ENCODE results near the gene GPR55.

Gene GPR55

GRCh38 chr2:230930928-230931555 lies 6.0 kb upstream of the GPR55 start:
- Histone ChIP-seq H3K4me3 (ENCODE audit: low read depth in 1 of 2, low read length in 2 of 2) (no peak overlapping the region), H3K36me3 (ENCODE audit: control insufficient read depth in 1 of 2, insufficient read depth in 2 of 2, low read length in 2 of 2) (no peaks in the 10 kb centered on the region), H3K4me1 (ENCODE audit: control insufficient read depth in 1 of 2, insufficient read depth in 2 of 2, low read length in 2 of 2) (no peaks in the 10 kb centered on the region), H3K27ac (ENCODE audit: low read length) (no peak overlapping the region), H3K9me3 (ENCODE audit: control insufficient read depth in 1 of 2, low read length in 2 of 2) (no peaks in the 10 kb centered on the region), H3K27me3 (ENCODE audit: low read depth, low read length) (no peaks in the 10 kb centered on the region)

DNA sequence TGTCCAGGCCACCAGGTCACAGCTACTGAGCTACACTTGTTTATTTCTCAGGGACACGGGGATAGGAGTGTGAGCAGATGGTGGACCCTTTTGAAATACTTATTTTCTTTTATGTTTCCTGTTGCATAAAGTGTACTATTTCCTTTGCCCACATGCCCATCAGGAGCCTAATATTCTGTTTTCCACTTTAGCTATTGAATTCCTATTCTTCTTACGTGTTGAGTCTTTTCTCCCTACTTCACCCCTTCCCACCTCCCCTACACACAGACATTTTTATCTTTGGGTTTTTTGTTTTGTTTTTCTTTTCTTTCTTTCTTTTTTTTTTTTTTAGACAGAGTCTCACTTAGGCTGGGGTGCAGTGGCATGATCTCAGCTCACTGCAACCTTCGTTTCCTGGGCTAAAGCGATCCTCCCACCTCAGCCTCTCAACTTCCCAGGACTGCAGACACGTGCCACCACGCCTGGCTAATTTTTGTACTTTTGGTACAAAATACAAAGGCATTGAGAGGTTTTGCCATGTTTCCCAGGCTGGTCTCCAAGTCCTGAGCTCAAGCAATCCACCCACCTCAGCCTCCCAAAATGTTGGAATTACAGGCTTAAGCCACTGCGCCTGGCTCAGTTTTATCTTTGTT lies 5.2 kb upstream of the GPR55 start:
- H3K4me3 ChIP-seq (ENCODE audit: low read depth in 1 of 2, low read length in 2 of 2): no peak overlapping the region
- H3K4me1 ChIP-seq (ENCODE audit: control insufficient read depth in 1 of 2, insufficient read depth in 2 of 2, low read length in 2 of 2): no peaks in the 10 kb centered on the region
- no peaks in the 10 kb centered on the region for H3K36me3 ChIP-seq (ENCODE audit: control insufficient read depth in 1 of 2, insufficient read depth in 2 of 2, low read length in 2 of 2)
- no peaks in the 10 kb centered on the region for H3K27me3 ChIP-seq (ENCODE audit: low read depth, low read length)
- H3K27ac ChIP-seq (ENCODE audit: low read length): no peak overlapping the region
- H3K9me3 ChIP-seq (ENCODE audit: control insufficient read depth in 1 of 2, low read length in 2 of 2): no peaks in the 10 kb centered on the region

DNA sequence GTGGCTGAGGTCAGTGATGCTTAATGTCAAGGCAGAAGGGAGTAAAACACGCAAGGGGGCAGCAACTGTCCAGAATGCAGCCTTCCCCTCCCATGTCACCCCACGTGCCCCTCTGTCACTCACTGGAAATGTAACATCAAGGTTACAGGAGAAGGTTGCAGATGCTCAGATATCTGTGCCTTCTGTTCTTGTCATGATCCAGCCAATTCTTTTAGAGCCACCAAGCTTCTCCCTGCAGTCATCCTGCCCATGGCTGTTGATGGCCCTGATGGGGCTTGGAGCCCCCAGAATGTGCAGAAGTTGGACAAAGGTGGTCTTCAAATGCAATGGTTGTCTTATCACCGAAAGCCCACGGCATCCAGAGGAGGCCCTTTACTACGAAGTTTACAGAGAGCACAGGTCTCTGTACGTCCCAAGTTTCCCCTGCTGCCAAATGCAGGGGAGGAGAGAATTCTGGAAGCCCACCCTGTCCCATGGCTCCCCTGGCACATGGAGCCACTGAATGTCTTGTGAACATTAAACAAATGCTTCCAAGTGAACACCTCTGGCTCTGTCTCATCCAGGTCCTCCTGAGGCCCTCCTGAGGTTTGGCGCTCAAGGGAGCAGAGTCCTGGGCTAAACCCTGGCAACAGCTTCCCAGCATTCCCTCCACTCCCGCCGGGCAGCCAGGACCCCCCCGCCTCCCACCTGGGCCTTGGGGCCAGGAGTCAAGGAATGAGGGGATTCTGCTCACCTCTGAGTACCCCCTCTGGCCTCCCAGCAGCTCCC lies 4.5 kb upstream of the GPR55 start:
- H3K27me3 ChIP-seq (ENCODE audit: low read depth, low read length): no peaks in the 10 kb centered on the region
- H3K27ac ChIP-seq (ENCODE audit: low read length): no peak overlapping the region
- no peak overlapping the region for H3K4me3 ChIP-seq (ENCODE audit: low read depth in 1 of 2, low read length in 2 of 2)
- no peaks in the 10 kb centered on the region for H3K36me3 ChIP-seq (ENCODE audit: control insufficient read depth in 1 of 2, insufficient read depth in 2 of 2, low read length in 2 of 2)
- no peaks in the 10 kb centered on the region for H3K9me3 ChIP-seq (ENCODE audit: control insufficient read depth in 1 of 2, low read length in 2 of 2)
- no peaks in the 10 kb centered on the region for H3K4me1 ChIP-seq (ENCODE audit: control insufficient read depth in 1 of 2, insufficient read depth in 2 of 2, low read length in 2 of 2)

DNA sequence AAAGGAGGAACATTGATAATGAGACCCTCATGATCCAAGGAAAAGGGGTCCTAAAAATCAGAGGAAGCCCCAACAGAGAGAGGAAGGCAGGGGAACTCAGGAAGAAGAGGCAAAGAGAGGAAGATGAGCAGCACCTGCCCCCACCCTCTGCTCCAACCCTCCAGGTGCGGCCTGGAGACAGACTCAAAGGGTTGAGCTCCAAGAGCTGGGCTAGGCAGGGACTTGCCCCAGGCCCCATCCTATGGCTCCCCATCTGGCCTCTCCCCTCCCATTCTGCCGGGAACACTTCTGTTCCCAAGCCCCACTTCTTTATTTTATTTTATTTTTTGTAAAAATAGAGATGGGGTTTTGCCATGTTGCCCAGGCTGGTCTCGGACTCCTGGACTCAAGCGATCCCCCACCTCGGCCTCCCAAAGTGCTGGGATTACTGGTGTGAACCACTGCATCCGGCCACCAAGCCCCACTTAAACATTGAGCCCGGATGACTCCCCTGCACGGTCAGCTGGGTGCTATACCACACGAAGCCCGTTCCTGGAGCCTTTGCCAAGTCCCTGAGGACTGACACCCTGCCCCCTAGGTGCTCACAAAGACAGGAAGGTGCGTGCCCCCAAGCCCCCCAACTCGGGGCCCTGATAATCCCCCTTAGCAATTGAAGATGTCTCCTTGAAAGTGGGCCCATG lies 3.8 kb upstream of the GPR55 start:
- Histone ChIP-seq H3K4me3 (ENCODE audit: low read depth in 1 of 2, low read length in 2 of 2) (no peak overlapping the region), H3K27ac (ENCODE audit: low read length) (no peak overlapping the region), H3K9me3 (ENCODE audit: control insufficient read depth in 1 of 2, low read length in 2 of 2) (no peaks in the 10 kb centered on the region), H3K36me3 (ENCODE audit: control insufficient read depth in 1 of 2, insufficient read depth in 2 of 2, low read length in 2 of 2) (no peaks in the 10 kb centered on the region), H3K27me3 (ENCODE audit: low read depth, low read length) (no peaks in the 10 kb centered on the region), H3K4me1 (ENCODE audit: control insufficient read depth in 1 of 2, insufficient read depth in 2 of 2, low read length in 2 of 2) (no peaks in the 10 kb centered on the region)

DNA sequence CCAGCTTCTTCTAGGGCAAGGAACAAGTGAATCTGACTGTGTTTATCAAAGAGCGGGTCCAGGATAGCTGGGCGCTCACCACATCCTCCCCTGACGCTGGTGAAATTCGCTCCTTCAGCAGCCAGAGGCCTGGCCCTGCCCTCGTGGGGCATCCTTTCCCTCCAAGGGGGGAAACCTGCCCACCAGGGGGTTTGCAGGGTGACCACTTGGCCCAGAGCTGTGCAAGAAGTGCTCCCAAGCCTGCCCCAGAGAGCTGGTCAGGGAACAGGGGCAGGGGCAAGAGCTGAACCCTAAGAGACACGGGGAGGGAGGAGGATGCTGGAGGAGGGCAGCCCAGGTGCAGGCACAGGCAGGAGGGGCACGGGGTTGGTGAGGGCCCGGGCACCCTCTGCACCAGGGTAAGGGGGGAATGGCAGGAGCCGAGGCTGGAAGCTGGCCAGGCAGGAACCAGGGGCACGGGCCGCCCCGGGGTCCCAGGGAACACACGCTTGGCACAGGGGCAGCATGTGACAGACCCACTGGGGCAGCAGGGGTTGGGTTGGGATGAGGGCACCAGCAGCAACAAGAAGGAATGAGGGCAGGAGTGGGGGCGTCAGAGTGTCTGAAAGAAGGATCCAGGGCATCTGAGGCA lies 2.8 kb upstream of the GPR55 start:
- H3K27ac ChIP-seq (ENCODE audit: low read length): no peak overlapping the region
- H3K4me3 ChIP-seq (ENCODE audit: low read depth in 1 of 2, low read length in 2 of 2): no peak overlapping the region

GRCh38 chr2:230925879-230926765 lies 1.1 kb upstream of the GPR55 start:
- Histone ChIP-seq H3K4me1 (ENCODE audit: control insufficient read depth in 1 of 2, insufficient read depth in 2 of 2, low read length in 2 of 2) (no peaks in the 10 kb centered on the region), H3K36me3 (ENCODE audit: control insufficient read depth in 1 of 2, insufficient read depth in 2 of 2, low read length in 2 of 2) (no peaks in the 10 kb centered on the region), H3K4me3 (ENCODE audit: low read depth in 1 of 2, low read length in 2 of 2) (no peak overlapping the region), H3K27me3 (ENCODE audit: low read depth, low read length) (no peaks in the 10 kb centered on the region), H3K9me3 (ENCODE audit: control insufficient read depth in 1 of 2, low read length in 2 of 2) (no peaks in the 10 kb centered on the region), H3K27ac (ENCODE audit: low read length) (no peak overlapping the region)

More for the DNA sequence above, 2.8 kb upstream of the GPR55 start:
- H3K27me3 ChIP-seq (ENCODE audit: low read depth, low read length): no peaks in the 10 kb centered on the region
- H3K9me3 ChIP-seq (ENCODE audit: control insufficient read depth in 1 of 2, low read length in 2 of 2): no peaks in the 10 kb centered on the region
- no peaks in the 10 kb centered on the region for H3K4me1 ChIP-seq (ENCODE audit: control insufficient read depth in 1 of 2, insufficient read depth in 2 of 2, low read length in 2 of 2)
- no peaks in the 10 kb centered on the region for H3K36me3 ChIP-seq (ENCODE audit: control insufficient read depth in 1 of 2, insufficient read depth in 2 of 2, low read length in 2 of 2)

DNA sequence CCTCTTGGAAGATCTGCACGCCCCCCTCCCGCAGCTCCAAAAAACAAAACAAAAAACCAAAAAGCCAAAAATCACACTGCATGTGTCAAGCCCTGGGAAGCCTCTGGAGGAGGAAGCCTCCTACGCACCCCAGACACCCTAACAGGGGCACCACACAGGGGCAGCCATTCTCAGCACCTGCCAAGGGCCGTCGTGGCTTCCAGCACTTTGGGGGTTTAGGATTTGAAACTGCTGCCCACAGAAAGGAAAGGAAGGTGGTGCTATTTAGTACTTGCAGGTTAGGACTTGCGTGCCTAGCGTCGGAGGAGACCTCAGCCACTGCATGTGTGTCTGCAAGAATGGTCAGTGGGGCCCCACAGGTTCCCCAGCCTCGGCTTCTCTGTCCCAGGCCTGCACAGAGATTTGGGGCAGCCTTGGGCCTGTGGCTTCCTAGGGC lies 419 bp upstream of the GPR55 start:
- Histone ChIP-seq H3K4me1 (ENCODE audit: control insufficient read depth in 1 of 2, insufficient read depth in 2 of 2, low read length in 2 of 2) (no peaks in the 10 kb centered on the region), H3K27ac (ENCODE audit: low read length) (no peak overlapping the region), H3K9me3 (ENCODE audit: control insufficient read depth in 1 of 2, low read length in 2 of 2) (no peaks in the 10 kb centered on the region), H3K4me3 (ENCODE audit: low read depth in 1 of 2, low read length in 2 of 2) (no peak overlapping the region), H3K36me3 (ENCODE audit: control insufficient read depth in 1 of 2, insufficient read depth in 2 of 2, low read length in 2 of 2) (no peaks in the 10 kb centered on the region), H3K27me3 (ENCODE audit: low read depth, low read length) (no peaks in the 10 kb centered on the region)

DNA sequence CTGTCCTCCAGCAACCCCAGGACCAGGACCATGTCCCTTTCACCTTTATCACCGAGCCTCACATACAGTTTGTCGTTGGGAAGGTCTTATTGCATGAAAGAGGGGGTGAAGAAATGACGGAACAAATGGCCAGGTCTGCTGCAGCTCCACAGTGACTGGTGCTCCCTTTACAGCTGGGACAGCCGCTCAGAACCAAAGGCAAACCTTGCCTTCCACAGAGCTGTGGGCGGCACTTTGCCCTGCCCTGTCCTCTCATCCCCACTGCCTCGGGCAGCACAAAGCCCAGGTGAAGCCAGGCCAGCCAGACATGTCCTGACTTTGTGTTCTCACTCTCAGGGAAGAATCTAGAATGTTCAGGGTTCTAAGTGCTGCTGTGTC lies 961 bp downstream of the GPR55 start:
- Histone ChIP-seq H3K9me3 (ENCODE audit: control insufficient read depth in 1 of 2, low read length in 2 of 2) (no peaks in the 10 kb centered on the region), H3K4me3 (ENCODE audit: low read depth in 1 of 2, low read length in 2 of 2) (no peak overlapping the region), H3K27ac (ENCODE audit: low read length) (no peak overlapping the region), H3K36me3 (ENCODE audit: control insufficient read depth in 1 of 2, insufficient read depth in 2 of 2, low read length in 2 of 2) (no peaks in the 10 kb centered on the region), H3K27me3 (ENCODE audit: low read depth, low read length) (no peaks in the 10 kb centered on the region), H3K4me1 (ENCODE audit: control insufficient read depth in 1 of 2, insufficient read depth in 2 of 2, low read length in 2 of 2) (no peaks in the 10 kb centered on the region)

GRCh38 chr2:230922951-230923717 lies 1.9 kb downstream of the GPR55 start:
- H3K36me3 ChIP-seq (ENCODE audit: control insufficient read depth in 1 of 2, insufficient read depth in 2 of 2, low read length in 2 of 2): no peaks in the 10 kb centered on the region
- H3K27me3 ChIP-seq (ENCODE audit: low read depth, low read length): no peaks in the 10 kb centered on the region
- H3K4me3 ChIP-seq (ENCODE audit: low read depth in 1 of 2, low read length in 2 of 2): no peak overlapping the region
- H3K27ac ChIP-seq (ENCODE audit: low read length): no peak overlapping the region
- no peaks in the 10 kb centered on the region for H3K4me1 ChIP-seq (ENCODE audit: control insufficient read depth in 1 of 2, insufficient read depth in 2 of 2, low read length in 2 of 2)
- no peaks in the 10 kb centered on the region for H3K9me3 ChIP-seq (ENCODE audit: control insufficient read depth in 1 of 2, low read length in 2 of 2)
